AG04450 (cell line): Measurements from ENCODE around the gene ZNF500. TPM values are rescaled to one million over a fixed set of nuclear protein-coding genes. Genes with fewer than 3 reads are reported as not detected.

ENCODE experiments used
- CTCF ChIA-PET: fragments of 300-600, 350-600 bp; formaldehyde crosslinking; extraction: SDS; loops from one replicate; lab custom pipeline; 2022; ENCODE audit warnings: antibody characterized with exemption, inconsistent platforms; lab: Charles Lee
- POLR2A ChIA-PET: fragments of 350-600 bp; formaldehyde crosslinking; extraction: SDS; loops from one replicate; lab custom pipeline; 2021; ENCODE audit warnings: antibody characterized with exemption, inconsistent platforms; lab: Yijun Ruan, JAX
- DNase-seq: peaks from one replicate; pipeline ENCODE4 v3.0.0-alpha.2; 2011; ENCODE audit warnings: low read depth, low spot score
- H3K27ac ChIP-seq: one replicate; pipeline ENCODE4 v1.5.1; 2012; ENCODE audit warnings: low read depth, low read length, control low read depth
- H3K27me3 ChIP-seq: one replicate; pipeline ENCODE4 v1.6.0; 2012; ENCODE audit warnings: low read length; ENCODE audit not compliant: control insufficient read depth, insufficient read depth
- H3K4me3 ChIP-seq: 2 replicates; pipeline ENCODE4 v1.5.1; 2011; ENCODE audit warnings: mild to moderate bottlenecking, low read depth, low read length, control low read depth
- H3K9me3 ChIP-seq: 2 replicates; pipeline ENCODE4 v1.5.1; 2012; ENCODE audit warnings: low read length; ENCODE audit not compliant: control insufficient read depth, insufficient read depth
- polyA plus RNA-seq: library from polyadenylated mRNA; depleted of rRNA; stranded (reverse); fragments of >200 nt; gene quantifications from 2 replicates; pipeline ENCODE4 v1.2.3, GENCODE V29; 2011
- TF ChIP-seq, protein P1 (sequence below): IDR thresholded peaks from 2 replicates; pipeline ENCODE4 v1.5.1; 2011; ENCODE audit warnings: low read depth, low read length, control low read depth, inconsistent platforms

Gene ZNF500
- polyA plus RNA-seq, 1 experiment = 3.1 TPM

DNA sequence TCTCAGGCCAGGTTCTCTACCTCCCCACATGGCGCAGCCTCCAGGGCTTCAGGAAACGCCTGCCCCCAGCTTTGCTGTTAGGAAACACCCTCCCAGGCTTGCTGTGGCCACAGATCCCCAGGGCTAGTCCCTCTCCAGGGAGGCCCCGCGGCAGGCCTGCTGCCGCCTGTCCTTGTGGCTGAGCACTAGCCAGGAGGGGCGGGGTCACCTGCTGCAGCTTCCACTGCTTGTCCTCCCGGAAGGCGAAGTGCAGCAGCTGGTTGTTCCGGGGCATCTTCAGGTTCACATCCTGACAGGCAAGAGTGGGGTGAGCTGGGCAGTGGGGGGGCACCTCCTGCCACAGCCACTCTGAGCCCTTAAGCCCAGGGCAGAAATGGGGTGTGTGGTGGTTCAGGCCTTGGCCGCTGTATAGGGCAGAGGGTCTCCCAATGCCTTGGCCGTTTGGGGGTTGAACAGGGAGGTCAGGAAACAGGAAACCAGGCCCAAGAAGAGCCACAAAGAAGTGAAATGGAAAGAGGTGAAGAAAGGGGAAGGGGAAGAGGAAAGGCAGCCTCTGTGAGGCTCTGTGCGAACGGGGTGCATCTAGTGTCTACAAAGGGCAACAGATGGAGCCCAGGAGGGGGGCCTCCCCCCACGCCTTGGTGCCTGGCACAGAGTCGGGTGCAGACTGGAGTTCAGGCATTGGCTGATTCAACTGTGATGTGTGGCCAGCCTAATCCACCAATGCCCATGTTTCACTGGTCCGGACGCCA, 33.5 kb upstream of the ZNF500 start:
- Histone ChIP-seq H3K4me3 (no peak overlapping the region), H3K9me3 (no peaks in the 10 kb centered on the region; the same call in 1 of the 2 replicates), H3K27me3 (no peaks in the 10 kb centered on the region), H3K27ac (no peak overlapping the region)
- ChIA-PET POLR2A (no interaction called here), CTCF (no interaction called here)
- no peak for DNase-seq
- TF ChIP-seq, protein P1, sequence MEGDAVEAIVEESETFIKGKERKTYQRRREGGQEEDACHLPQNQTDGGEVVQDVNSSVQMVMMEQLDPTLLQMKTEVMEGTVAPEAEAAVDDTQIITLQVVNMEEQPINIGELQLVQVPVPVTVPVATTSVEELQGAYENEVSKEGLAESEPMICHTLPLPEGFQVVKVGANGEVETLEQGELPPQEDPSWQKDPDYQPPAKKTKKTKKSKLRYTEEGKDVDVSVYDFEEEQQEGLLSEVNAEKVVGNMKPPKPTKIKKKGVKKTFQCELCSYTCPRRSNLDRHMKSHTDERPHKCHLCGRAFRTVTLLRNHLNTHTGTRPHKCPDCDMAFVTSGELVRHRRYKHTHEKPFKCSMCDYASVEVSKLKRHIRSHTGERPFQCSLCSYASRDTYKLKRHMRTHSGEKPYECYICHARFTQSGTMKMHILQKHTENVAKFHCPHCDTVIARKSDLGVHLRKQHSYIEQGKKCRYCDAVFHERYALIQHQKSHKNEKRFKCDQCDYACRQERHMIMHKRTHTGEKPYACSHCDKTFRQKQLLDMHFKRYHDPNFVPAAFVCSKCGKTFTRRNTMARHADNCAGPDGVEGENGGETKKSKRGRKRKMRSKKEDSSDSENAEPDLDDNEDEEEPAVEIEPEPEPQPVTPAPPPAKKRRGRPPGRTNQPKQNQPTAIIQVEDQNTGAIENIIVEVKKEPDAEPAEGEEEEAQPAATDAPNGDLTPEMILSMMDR = no peak

DNA sequence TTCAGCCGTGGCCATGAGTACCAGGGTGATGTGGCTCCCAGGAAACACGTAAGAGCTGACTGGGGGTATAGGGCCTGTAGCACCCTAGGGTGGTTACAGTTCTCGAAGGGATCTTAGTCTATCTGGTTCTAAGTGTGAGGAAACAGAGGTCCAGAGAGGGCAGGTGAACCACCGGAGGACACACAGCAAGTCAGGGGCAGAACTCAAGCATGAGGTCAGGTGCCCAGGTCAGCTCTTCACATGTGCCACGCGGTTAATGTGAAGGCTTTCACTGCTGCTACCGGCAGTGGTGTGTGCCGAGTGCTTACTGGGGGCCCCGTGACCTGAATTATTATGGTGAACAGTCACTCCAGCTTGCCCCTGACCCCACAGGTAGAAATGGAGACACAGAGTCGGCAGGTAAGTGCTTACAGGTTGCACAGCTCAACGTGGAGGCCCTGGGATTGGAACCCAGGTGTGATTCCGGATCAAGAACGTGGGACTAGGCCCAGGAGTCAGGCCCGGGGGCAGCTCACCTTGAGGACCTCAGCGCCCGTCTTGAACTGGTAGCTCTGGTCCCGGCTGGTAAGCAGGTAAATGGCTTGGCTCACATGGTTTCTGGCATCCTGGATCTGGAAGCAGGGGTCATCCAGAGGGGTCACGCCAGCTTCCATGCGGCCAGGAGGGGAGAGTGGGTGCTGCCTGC, 32.4 kb upstream of the ZNF500 start:
- CTCF ChIA-PET = no interaction called here
- no peak for DNase-seq
- TF ChIP-seq, protein P1 = no peak
- Histone ChIP-seq H3K4me3 (no peak overlapping the region), H3K9me3 (no peaks in the 10 kb centered on the region; the same call in 1 of the 2 replicates), H3K27ac (no peak overlapping the region), H3K27me3 (no peaks in the 10 kb centered on the region)
- POLR2A ChIA-PET = interaction anchor here (0.5 kb wide), 1 partner anchor 235 kb away, joined by 4 read pairs; no protein-coding TSS in a partner anchor

DNA sequence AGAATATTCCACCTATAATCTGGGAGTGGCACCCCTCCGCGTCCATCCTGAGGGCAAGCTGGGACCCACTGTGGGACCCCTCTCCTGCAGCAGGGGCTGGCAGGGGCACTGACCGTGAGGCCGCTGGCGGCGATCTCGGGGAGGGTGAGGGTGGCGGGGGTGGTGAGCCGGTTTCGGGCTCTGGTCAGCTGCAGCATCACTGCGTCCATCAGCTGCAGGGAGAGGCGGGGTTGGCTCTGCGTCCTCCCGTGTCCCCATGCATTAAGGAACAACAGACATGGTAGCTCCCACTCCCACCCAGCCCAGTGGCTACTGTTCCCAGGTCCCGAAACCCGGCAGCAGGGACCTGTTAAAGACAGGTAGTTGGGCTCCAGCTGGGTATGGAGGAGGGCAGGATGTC, 31.5 kb upstream of the ZNF500 start:
- ChIA-PET POLR2A (no interaction called here), CTCF (no interaction called here)
- Histone ChIP-seq H3K27me3 (no peaks in the 10 kb centered on the region), H3K9me3 (no peaks in the 10 kb centered on the region; the same call in 1 of the 2 replicates), H3K27ac (no peak overlapping the region), H3K4me3 (no peak overlapping the region)
- TF ChIP-seq, protein P1 = no peak
- DNase-seq = no peak

DNA sequence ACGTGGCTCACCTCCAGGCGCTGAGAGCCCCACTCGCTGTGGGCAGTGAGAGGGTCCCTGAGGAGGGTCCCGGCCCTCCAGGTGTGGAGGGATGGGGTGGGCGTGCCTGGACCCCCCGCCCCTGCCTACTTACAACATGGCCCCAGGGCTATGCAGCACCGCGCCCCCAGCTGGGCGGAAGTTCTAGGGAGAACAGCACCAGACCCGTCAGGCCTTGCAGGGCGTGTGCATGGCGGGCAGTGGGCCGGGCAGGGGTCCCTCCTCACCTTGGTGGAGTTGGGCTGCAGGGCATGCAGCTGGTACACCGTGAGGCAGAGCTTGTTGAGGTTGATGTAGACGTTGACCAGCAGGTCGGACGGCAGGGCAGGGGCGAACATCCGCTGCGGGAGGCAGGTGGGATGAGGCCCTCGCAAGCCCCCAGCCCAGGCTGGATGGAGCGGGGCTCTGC, 30.9 kb upstream of the ZNF500 start:
- TF ChIP-seq, protein P1 = no peak

More for the DNA sequence above, 30.9 kb upstream of the ZNF500 start:
- POLR2A ChIA-PET = no interaction called here
- Histone ChIP-seq H3K9me3 (no peaks in the 10 kb centered on the region; the same call in 1 of the 2 replicates), H3K27ac (no peak overlapping the region), H3K4me3 (no peak overlapping the region), H3K27me3 (no peaks in the 10 kb centered on the region)
- DNase-seq = no peak
- CTCF ChIA-PET = no interaction called here
